Activated CD4-positive, alpha-beta T cell treated with anti-CD3 and anti-CD28 coated beads, Interleukin-10, Interleukin-2, amounts not matched to agents 100 ng/mL and 50 ng/mL, durations not matched to agents 16 hours and 8 hours (primary cell): Measurements from ENCODE around the gene HS3ST2.
"Not testable (repeated sequence)": the region's sequence is repeated elsewhere in the genome, so short reads cannot be mapped to it uniquely, and the experiment has no call there.

Source experiments
- DNase-seq: peaks from one replicate; pipeline ENCODE4 v3.0.0-alpha.2; 2020

The HS3ST2 gene

GRCh38 chr16:22938647-22939046 is 124.7 kb downstream of the HS3ST2 start:
- DNase-seq, result no peak

GRCh38 chr16:22939744-22940363 is 125.9 kb downstream of the HS3ST2 start:
- not testable (repeated sequence) for DNase-seq

GRCh38 chr16:22941970-22942501 is 128.1 kb downstream of the HS3ST2 start:
- DNase-seq, result no peak

- no peak for DNase-seq
Measured at GRCh38 chr16:22942811-22943210, 128.8 kb downstream of the HS3ST2 start.

GRCh38 chr16:22945361-22945760 is 131.4 kb downstream of the HS3ST2 start:
- DNase-seq, result no peak

- no peak for DNase-seq
Measured at GRCh38 chr16:22946433-22946832, 132.5 kb downstream of the HS3ST2 start.

- DNase-seq, result no peak
Measured at GRCh38 chr16:22948058-22948602, 134.2 kb downstream of the HS3ST2 start.

GRCh38 chr16:22948603-22949368 is 134.8 kb downstream of the HS3ST2 start:
- DNase-seq, result peak; percentile 70

- no peak for DNase-seq
Measured at GRCh38 chr16:22955461-22956070, 141.6 kb downstream of the HS3ST2 start.

- no peak for DNase-seq
Measured at GRCh38 chr16:22961206-22961605, 147.2 kb downstream of the HS3ST2 start.

GRCh38 chr16:22962905-22963304 is 148.9 kb downstream of the HS3ST2 start:
- DNase-seq, result no peak
